Endothelial cell of umbilical vein (primary cell): ENCODE measurements around the gene RBM20. TPM values are rescaled to one million over a fixed set of nuclear protein-coding genes. Genes with fewer than 3 reads are reported as not detected.

Experiments used
- BruUV-seq: library from RNA; stranded (reverse); fragments of 400-500 nt; replicated peaks from 2 replicates; lab custom pipeline; 2021; lab: Mats Ljungman, UMichigan
- CTCF ChIA-PET: fragments of 300-600, 350-600 bp; sonication (Branson Sonifier 250); formaldehyde crosslinking; loops from one replicate; lab custom pipeline; 2021; ENCODE audit warnings: antibody characterized with exemption, inconsistent platforms; lab: Charles Lee
- POLR2A ChIA-PET: fragments of 300-600, 350-600 bp; sonication (Branson Sonifier 250); formaldehyde crosslinking; loops from one replicate; lab custom pipeline; 2021; ENCODE audit warnings: antibody characterized with exemption, inconsistent platforms; lab: Charles Lee
- DNase-seq: peaks from one replicate; pipeline ENCODE4 v3.0.0-alpha.2; 2011; ENCODE audit warnings: low read depth, low spot score
- FAIRE-seq: peaks from 2 replicates; lab custom pipeline; 2011; peaks lifted over from hg19 to GRCh38; lab: Jason Lieb, UNC
- H2AFZ ChIP-seq: 2 replicates; pipeline ENCODE4 v1.6.0; 2012; ENCODE audit warnings: low read depth, low read length, control low read depth, inconsistent platforms
- H3K27ac ChIP-seq: 2 replicates; pipeline ENCODE4 v1.5.1; 2011; ENCODE audit warnings: low read depth, mild to moderate bottlenecking, control low read depth, low read length, moderate library complexity; ENCODE audit not compliant: insufficient read depth
- H3K27me3 ChIP-seq, 2 experiments: 2 replicates each; pipeline versions ENCODE4 v1.6.0 to v1.6.1; 2011; ENCODE audit warnings: low read length in 2 of 2, mixed read lengths in 1 of 2; ENCODE audit not compliant: control insufficient read depth in 2 of 2, insufficient read depth in 2 of 2
- H3K36me3 ChIP-seq, 2 experiments: 2 replicates in 1 of 2; 3 replicates in 1 of 2; pipeline ENCODE4 v1.5.1; 2011; ENCODE audit warnings: low read length in 2 of 2, mild to moderate bottlenecking in 1 of 2, moderate library complexity in 1 of 2; ENCODE audit not compliant: control insufficient read depth in 2 of 2, insufficient read depth in 2 of 2; ENCODE audit errors: extremely low read depth in 1 of 2
- H3K4me1 ChIP-seq: 3 replicates; pipeline ENCODE4 v1.5.1; 2011; ENCODE audit warnings: mild to moderate bottlenecking, low read length; ENCODE audit not compliant: control insufficient read depth, insufficient read depth; ENCODE audit errors: extremely low read depth
- H3K4me2 ChIP-seq: 2 replicates; pipeline ENCODE4 v1.6.1; 2011; ENCODE audit warnings: low read length, control low read depth, mixed read lengths; ENCODE audit not compliant: insufficient read depth
- H3K4me3 ChIP-seq, 3 experiments: fragments of 200-600 bp in 1 of 3; sonication (generic), shearing (Covaris generic) in 1 of 3; replicated peaks in 1 of 3; 2 replicates each; pipeline ENCODE4 v1.5.1; 2011 to 2016; ENCODE audit warnings: control low read depth in 3 of 3, low read length in 3 of 3, mild to moderate bottlenecking in 2 of 3, inconsistent platforms in 1 of 3, low read depth in 1 of 3, moderate library complexity in 1 of 3; ENCODE audit not compliant: insufficient read depth in 1 of 3
- H3K79me2 ChIP-seq: 2 replicates; pipeline ENCODE4 v1.6.0; 2012; ENCODE audit warnings: low read length, inconsistent platforms; ENCODE audit not compliant: control insufficient read depth, insufficient read depth
- H3K9ac ChIP-seq: replicated peaks from 2 replicates; pipeline ENCODE3; 2011; ENCODE audit warnings: low read length, control low read depth; ENCODE audit not compliant: insufficient read depth; ENCODE audit errors: extremely low read depth
- H3K9me1 ChIP-seq: replicated peaks from 3 replicates; pipeline ENCODE4 v1.6.0; 2011; ENCODE audit warnings: mild to moderate bottlenecking, low read length; ENCODE audit not compliant: control insufficient read depth, insufficient read depth; ENCODE audit errors: extremely low read depth
- H3K9me3 ChIP-seq: replicated peaks from 2 replicates; pipeline ENCODE4 v1.5.1; 2012; ENCODE audit warnings: low read length, inconsistent platforms; ENCODE audit not compliant: control insufficient read depth, insufficient read depth
- H4K20me1 ChIP-seq: replicated peaks from 2 replicates; pipeline ENCODE3; 2011; ENCODE audit warnings: mild to moderate bottlenecking, low read length; ENCODE audit not compliant: control insufficient read depth, insufficient read depth; ENCODE audit errors: extremely low read depth
- CTCF ChIP-seq, 2 donors: IDR thresholded peaks; 1 replicate in 1 of 2; 2 replicates in 1 of 2; pipeline ENCODE4 v1.5.1; 2011; ENCODE audit warnings: low read length in 2 of 2, mild to moderate bottlenecking in 2 of 2, moderate library complexity in 2 of 2, control low read depth in 1 of 2, inconsistent platforms in 1 of 2, low read depth in 1 of 2; ENCODE audit not compliant: insufficient read depth in 1 of 2; ENCODE audit errors: extremely low read depth in 1 of 2
- EZH2 ChIP-seq: IDR thresholded peaks from 2 replicates; pipeline ENCODE4 v1.6.1; 2012; ENCODE audit warnings: borderline replicate concordance, low read depth, mild to moderate bottlenecking, moderate library complexity, low read length, inconsistent platforms; ENCODE audit not compliant: severe bottlenecking
- FOS ChIP-seq: IDR thresholded peaks from 2 replicates; pipeline ENCODE4 v1.6.1; 2011; ENCODE audit warnings: mild to moderate bottlenecking, low read length, moderate library complexity, borderline replicate concordance; ENCODE audit not compliant: insufficient read depth
- GATA2 ChIP-seq: IDR thresholded peaks from 2 replicates; pipeline ENCODE4 v1.7.0; 2011; ENCODE audit warnings: low read depth, mild to moderate bottlenecking, moderate library complexity, mixed read lengths, low read length; ENCODE audit not compliant: insufficient read length, insufficient read depth
- JUN ChIP-seq: IDR thresholded peaks from 2 replicates; pipeline ENCODE4 v1.6.1; 2011; ENCODE audit warnings: borderline replicate concordance, low read depth; ENCODE audit not compliant: insufficient read length, insufficient read depth
- MYC ChIP-seq: IDR thresholded peaks from one replicate; pipeline ENCODE4 v1.6.1; 2011; ENCODE audit warnings: mild to moderate bottlenecking, low read depth, low read length
- POLR2A ChIP-seq: IDR thresholded peaks from 2 replicates; pipeline ENCODE4 v1.6.1; 2012; ENCODE audit warnings: low read depth, mild to moderate bottlenecking, control low read depth, low read length
- POLR2AphosphoS5 ChIP-seq: IDR thresholded peaks from 2 replicates; pipeline ENCODE4 v1.6.1; 2012; ENCODE audit warnings: low read depth, mild to moderate bottlenecking, control low read depth, low read length, moderate library complexity; ENCODE audit not compliant: insufficient read depth
- dilution Hi-C: fragments of 300-500 bp; cut with MboI; formaldehyde crosslinking; loops from one replicate; pipeline ENCODE4 v1.15.0; 2019; ENCODE audit warnings: low sequenced_read_pairs; ENCODE audit not compliant: extremely low pct_ligation_motif_present
- intact Hi-C: fragments of 100-400 bp; cut with micrococcal nuclease; formaldehyde crosslinking; loops from one replicate; pipeline ENCODE4 v1.10.0; 2022
- polyA plus RNA-seq, 4 experiments: library from polyadenylated mRNA; depleted of rRNA in 3 of 4; stranded (reverse) in 3 of 4; unstranded in 1 of 4; fragments of >200 nt; gene quantifications; 2 replicates each; pipeline versions ENCODE4 v1.2.1 to v1.2.3, GENCODE V29; 2011 to 2012; ENCODE audit warnings: missing spikeins in 1 of 4
- total RNA-seq: library from RNA; stranded (reverse); gene quantifications from 2 replicates; pipeline ENCODE4 v1.2.3, GENCODE V29; 2021
- TF ChIP-seq, protein P1 (sequence below): IDR thresholded peaks from 2 replicates; pipeline ENCODE4 v1.6.1; 2011; ENCODE audit not compliant: insufficient read depth, insufficient read length

RBM20 gene
- total and polyA plus RNA-seq, 2 donors (not counting 3 experiments of a cell fraction or from before 2014, with no cell fraction given) = 0.04 TPM; not detected in 1

DNA sequence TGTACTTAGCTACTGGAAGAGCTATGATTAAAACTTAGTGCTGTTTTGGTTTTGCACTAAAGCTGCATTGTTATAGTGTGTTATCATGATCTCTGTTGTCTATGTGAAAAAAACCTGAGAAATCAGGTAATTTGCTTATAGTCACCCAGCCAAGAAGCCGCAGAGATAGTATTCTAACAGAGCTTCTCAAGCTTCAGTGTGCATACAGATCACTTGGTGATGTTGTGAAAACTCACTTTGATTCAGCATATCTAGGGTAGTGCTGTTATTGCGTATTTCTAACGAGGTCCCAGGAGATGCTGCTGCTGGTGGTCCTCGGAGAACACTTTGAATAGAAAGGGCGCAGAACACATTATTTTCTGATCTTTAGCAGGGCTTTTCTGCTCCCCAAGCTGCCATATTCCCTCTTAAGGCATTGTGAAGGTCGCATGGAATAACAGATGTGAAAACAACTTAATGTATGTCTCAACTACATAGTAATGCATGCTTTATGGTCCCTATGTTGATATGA lies 159.2 kb downstream of the RBM20 start:
- Histone ChIP-seq H2AFZ (no peak overlapping the region), H3K79me2 (no peaks in the 10 kb centered on the region), H3K4me2 (no peak overlapping the region), H3K9me1 (no peaks in the 10 kb centered on the region), H3K27ac (no peak overlapping the region), H3K9me3 (no peaks in the 10 kb centered on the region), H3K9ac (no peak overlapping the region), H3K4me3 (no peak overlapping the region), H3K36me3 (no peaks in the 10 kb centered on the region), H3K4me1 (peaks cover 3% of the 10 kb centered on the region), H4K20me1 (no peaks in the 10 kb centered on the region), H3K27me3 (peaks cover 3% of the 10 kb centered on the region in 2 experiments)
- ChIA-PET POLR2A (no interaction called here), CTCF (interaction anchor here (0.6 to 2.7 kb wide), 12 partner anchors 10 to 1334 kb away, joined by 3 to 14 read pairs (median 5); partner anchors contain the start of gene PDCD4)
- dilution Hi-C loops (no loop called here), intact Hi-C loops (loop anchor here (2.0 to 5.0 kb wide), 2 partner anchors 56 to 70 kb away; no protein-coding TSS in a partner anchor)
- TF ChIP-seq POLR2AphosphoS5 (no peak), GATA2 (no peak), MYC (no peak), CTCF (IDR thresholded peaks at IDR 0.05; ENCODE audit: extremely low read depth in 1 of 2, insufficient read depth in 1 of 2, low read depth in 1 of 2, low read length in 2 of 2) (no peak), JUN (no peak), EZH2 (no peak), POLR2A (no peak), FOS (no peak)
- TF ChIP-seq, protein P1, sequence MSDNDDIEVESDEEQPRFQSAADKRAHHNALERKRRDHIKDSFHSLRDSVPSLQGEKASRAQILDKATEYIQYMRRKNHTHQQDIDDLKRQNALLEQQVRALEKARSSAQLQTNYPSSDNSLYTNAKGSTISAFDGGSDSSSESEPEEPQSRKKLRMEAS = no peak
- DNase-seq = no peak
- FAIRE-seq = no peak
- no TSS peak for BruUV-seq
